Omental fat pad (tissue), 4 donors: ENCODE measurements around the gene ABI1. TPM values are rescaled to one million over a fixed set of nuclear protein-coding genes. Genes with fewer than 3 reads are reported as not detected.
"Not testable (repeated sequence)": the region's sequence is repeated elsewhere in the genome, so short reads cannot be mapped to it uniquely, and the experiment has no call there.

ENCODE experiments used
- ATAC-seq: fragments of 150-250 bp; one replicate; pipeline ENCODE4 v1.9.1; 2016; ENCODE audit warnings: mild to moderate bottlenecking, moderate library complexity; ENCODE audit not compliant: low FRiP score
- DNase-seq: peaks from one replicate; pipeline ENCODE4 v3.0.0-alpha.2; 2019; ENCODE audit warnings: low spot score
- total RNA-seq, 4 donors: library from RNA; depleted of rRNA; stranded (reverse); fragments of >200 nt; gene quantifications; one replicate each; pipeline ENCODE4 v1.1.0, GENCODE V29; 2016
- TF ChIP-seq, protein P1 (sequence below), 3 donors: fragments of 450-650 bp; IDR thresholded peaks; one replicate each; pipeline ENCODE4 v1.5.1; 2016 to 2017; ENCODE audit warnings: antibody characterized with exemption in 3 of 3, mild to moderate bottlenecking in 3 of 3, moderate library complexity in 2 of 3

ABI1 gene
- total RNA-seq: 10 to 100 TPM; 35.4 to 51.1 (median 39.8) TPM

DNA sequence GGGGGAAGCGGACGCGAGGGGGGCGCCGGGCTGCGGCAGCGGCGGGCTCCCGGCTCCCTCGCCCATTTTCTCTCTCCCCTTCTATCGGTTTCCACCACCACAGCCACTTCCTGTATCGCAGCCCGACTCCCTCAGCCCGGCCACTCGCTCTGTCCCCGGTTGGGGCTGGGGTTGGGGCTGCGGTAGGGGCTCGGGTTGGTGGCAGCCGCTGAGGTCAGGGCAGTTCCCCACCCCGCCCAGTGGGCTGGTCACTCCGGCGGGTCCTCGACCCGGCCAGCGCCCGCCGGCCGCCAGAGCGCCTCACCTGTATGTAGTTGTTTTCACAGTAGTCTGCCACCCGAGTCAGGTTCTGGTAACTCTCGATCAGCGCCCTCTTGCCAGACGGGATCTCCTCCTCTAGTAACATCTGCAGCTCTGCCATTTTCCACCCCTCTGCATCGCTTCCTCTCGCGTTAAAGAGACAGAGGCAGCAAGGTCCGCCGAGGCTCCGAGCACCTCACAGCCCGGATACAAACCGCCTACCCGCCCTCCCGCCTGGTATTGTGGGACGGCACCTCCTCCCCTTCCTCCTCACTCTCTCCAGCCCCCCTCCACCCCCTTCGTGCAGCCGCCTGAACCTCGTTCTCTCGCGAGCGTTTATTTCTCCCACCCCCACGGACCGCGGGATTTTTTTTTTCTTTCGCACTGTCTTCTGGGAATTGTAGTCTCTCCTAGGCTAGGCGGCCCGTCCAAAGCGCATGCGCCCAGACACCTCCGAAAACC lies at the start of gene ABI1:
ABI1 (minus strand) TSS at position 516 of the 762 bp plus-strand sequence; CDS start at position 421, 95 bp downstream.
- ATAC-seq: peak; percentile 96
- DNase-seq: peak; percentile 87
- TF ChIP-seq, protein P1, sequence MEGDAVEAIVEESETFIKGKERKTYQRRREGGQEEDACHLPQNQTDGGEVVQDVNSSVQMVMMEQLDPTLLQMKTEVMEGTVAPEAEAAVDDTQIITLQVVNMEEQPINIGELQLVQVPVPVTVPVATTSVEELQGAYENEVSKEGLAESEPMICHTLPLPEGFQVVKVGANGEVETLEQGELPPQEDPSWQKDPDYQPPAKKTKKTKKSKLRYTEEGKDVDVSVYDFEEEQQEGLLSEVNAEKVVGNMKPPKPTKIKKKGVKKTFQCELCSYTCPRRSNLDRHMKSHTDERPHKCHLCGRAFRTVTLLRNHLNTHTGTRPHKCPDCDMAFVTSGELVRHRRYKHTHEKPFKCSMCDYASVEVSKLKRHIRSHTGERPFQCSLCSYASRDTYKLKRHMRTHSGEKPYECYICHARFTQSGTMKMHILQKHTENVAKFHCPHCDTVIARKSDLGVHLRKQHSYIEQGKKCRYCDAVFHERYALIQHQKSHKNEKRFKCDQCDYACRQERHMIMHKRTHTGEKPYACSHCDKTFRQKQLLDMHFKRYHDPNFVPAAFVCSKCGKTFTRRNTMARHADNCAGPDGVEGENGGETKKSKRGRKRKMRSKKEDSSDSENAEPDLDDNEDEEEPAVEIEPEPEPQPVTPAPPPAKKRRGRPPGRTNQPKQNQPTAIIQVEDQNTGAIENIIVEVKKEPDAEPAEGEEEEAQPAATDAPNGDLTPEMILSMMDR (IDR thresholded peaks at IDR 0.05): no peak

DNA sequence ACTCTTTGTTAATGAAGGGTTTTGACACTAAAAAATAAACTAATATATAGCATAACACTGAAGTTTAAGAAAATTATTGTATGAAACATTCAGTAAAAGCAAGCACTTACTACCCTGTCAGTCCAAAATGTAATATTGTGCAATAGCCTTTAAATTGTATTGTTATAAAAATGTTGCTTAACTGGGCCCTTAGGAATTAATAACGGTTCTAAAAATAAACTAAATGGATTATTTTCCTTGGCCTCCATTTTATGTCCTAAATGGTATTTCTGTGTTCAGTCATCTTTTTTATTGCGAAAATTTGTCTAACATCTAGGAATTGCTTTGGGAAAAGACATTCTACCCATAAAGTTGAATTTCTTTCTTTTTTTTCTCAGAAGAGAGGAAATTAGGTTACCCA lies 49.0 kb upstream of the ABI1 start:
- no peak for DNase-seq
- no peak for ATAC-seq
- TF ChIP-seq, protein P1 (IDR thresholded peaks at IDR 0.05): no peak

DNA sequence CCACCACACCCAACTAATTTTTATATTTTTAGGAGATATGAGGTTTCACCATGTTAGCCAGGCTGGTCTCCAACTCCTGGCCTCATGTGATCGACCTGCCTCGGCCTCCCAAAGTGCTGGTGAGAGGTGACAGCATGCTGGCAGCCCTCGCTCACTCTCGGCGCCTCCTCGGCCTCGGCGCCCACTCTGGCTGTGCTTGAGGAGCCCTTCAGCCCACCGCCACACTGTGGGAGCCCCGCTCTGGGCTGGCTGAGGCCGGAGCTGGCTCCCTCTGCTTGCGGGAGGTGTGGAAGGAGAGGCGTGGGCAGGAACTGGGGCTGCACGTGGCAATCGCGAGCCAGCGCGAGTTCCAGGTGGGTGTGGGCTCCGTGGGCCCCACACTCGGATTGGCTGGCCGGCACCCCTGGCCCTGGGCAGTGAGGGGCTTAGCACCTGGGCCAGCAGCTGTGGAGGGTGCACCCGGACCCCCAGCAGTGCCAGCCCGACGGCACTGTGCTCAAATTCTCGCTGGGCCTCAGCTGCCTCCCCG lies 44.6 kb upstream of the ABI1 start:
- not testable (repeated sequence) for DNase-seq, ATAC-seq

DNA sequence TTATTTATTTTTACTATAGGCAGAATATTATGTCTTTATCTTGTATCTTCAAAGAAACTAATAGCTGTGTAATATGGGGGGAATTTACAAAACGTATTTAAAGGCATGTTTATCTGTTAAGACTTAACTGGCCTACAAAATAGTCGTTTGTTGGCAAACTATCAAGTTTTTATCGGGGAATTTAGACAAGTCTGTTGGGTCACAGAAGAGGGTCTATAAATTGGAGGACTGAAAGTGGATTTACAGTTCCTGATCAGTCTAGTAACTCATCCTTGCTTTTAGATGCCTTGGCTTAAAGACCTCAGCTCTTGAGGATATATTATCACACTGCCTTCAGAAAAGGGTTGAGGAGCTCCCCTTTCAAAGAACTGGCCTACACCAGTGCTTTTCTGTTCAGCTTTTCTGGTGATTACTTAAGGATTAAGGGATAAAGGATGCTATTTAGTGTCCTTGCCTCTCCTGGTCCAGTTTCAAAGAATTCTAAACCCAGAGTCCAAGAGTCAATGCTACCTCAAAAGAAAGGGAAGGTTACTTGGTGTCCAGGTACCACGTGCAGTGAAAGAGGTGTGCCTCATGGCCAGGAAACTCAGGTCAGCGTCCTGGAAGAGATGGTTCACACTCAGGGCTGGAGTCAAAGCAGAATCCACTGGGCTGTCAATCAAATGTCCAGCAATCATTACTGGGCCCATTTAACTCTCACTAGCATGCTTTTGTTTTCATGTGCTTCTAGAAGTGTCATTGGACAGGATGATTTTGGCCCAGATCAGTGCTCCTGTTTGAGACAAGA lies 42.9 kb upstream of the ABI1 start:
- ATAC-seq (no peak), DNase-seq (no peak)
- TF ChIP-seq, protein P1 (IDR thresholded peaks at IDR 0.05): no peak

DNA sequence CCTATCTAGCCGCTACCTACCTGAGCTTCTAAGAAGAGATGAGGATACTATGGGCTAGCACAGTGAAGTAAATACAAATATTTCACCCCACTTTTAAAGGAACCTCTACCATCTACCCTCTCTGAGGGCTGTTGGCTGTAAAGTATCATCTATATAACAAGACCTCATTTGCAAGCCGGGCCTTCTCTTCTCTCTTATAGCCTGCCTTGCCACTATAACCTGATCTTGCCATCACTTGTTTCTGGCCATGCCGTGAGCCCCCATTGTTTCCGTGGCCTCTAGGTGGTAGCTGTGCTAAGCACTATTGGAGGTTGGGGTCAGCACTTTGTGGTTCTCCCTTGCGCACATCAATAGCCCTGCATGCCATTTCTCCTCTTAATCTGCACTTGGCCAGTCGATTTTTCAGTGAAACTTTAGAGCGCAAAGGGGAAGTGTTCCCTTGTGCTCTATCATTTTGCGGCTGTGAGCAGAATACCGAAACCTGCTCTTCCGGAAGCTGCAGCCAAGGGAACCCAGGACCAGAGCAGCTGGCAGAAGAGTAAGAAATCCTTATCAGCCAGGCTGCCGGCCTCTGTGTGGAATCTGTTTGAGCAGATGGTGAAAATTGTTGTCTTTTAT lies 31.7 kb upstream of the ABI1 start:
- DNase-seq, ATAC-seq: not testable (repeated sequence)

DNA sequence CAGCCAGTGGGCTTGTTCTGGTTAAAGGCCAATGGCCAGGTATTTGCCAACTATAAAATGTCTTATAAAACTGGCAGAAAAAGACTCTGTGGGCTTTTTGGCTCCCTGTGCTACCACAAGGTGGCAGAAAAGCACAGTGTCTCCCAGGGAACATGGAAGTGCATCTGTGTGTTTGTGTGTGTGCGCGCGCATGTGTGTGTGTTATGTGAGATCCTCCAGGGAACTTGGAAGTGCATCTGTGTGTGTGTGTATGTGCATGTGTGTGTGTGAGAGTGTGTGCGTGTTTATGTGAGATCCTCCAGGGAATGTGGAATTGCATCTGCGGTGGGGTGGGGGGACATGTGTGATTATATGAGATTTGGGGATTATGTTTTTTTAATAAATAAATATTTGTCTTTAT lies 30.2 kb upstream of the ABI1 start:
- TF ChIP-seq, protein P1 (IDR thresholded peaks at IDR 0.05): no peak
- ATAC-seq: no peak
- DNase-seq: no peak

DNA sequence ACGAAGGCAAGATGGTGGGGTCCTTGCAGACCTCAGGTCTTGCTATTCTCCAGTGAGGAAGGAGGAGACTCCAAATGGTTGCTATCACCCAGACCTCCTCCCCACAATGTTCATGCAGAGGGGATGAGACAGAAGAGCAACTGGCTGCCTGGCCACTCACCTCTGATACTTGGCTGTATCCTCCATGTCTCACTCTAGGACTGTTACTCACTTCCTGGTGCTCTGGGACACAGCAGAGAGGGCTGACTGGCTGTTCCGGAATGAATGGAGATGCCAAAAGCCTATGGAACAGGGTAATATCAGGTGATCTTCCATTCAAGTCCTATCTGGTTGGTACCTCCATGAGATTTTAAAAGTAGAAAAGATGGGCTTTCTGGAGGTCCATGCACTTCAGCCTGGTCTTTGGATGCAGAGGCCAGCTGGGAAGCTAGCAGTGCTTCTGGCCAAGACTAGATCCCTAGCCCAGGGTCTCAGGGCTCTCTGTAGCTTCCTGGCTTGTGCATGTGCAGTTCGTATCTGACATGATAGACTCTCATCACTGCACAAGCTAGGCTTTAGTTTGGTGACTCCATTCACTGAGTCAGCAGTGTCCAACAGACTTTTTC lies 27.0 kb upstream of the ABI1 start:
- no peak for DNase-seq

More for the DNA sequence above, 27.0 kb upstream of the ABI1 start:
- TF ChIP-seq, protein P1 (IDR thresholded peaks at IDR 0.05): no peak
- ATAC-seq: no peak
